GM21381 (cell line): ENCODE data around the gene LINC01488.

Experiments used
- ATAC-seq: cut with Tn5 transposase; IDR thresholded peaks from one replicate; pipeline ENCODE4 v1.9.1; 2021; ENCODE audit warnings: mild to moderate bottlenecking, moderate library complexity; ENCODE audit not compliant: unreplicated experiment

The LINC01488 gene

GRCh38 chr11:69525516-69526452 is 44.3 kb downstream of the LINC01488 start:
- ATAC-seq: no peak

GRCh38 chr11:69526453-69526810 is 45.0 kb downstream of the LINC01488 start:
- no peak for ATAC-seq

GRCh38 chr11:69529001-69529400 is 47.5 kb downstream of the LINC01488 start:
- no peak for ATAC-seq

GRCh38 chr11:69530278-69531070 is 49.0 kb downstream of the LINC01488 start:
- ATAC-seq: no peak

- ATAC-seq: no peak
Measured at GRCh38 chr11:69531071-69531716, 49.7 kb downstream of the LINC01488 start.

- ATAC-seq: no peak
Measured at GRCh38 chr11:69531717-69532088, 50.2 kb downstream of the LINC01488 start.

- ATAC-seq: no peak
Measured at GRCh38 chr11:69533296-69534165, 52.1 kb downstream of the LINC01488 start.

GRCh38 chr11:69534166-69534530 is 52.7 kb downstream of the LINC01488 start:
- no peak for ATAC-seq

GRCh38 chr11:69535908-69536307 is 54.4 kb downstream of the LINC01488 start:
- ATAC-seq: no peak

- ATAC-seq: no peak
Measured at GRCh38 chr11:69536406-69536805, 54.9 kb downstream of the LINC01488 start.

- ATAC-seq: no peak
Measured at GRCh38 chr11:69537126-69537525, 55.7 kb downstream of the LINC01488 start.

GRCh38 chr11:69537855-69538640 is 56.6 kb downstream of the LINC01488 start:
- ATAC-seq: no peak

- ATAC-seq: no peak
Measured at GRCh38 chr11:69538854-69539253, 57.4 kb downstream of the LINC01488 start.

GRCh38 chr11:69539416-69540117 is 58.1 kb downstream of the LINC01488 start:
- ATAC-seq: no peak

GRCh38 chr11:69540118-69541000 is 58.9 kb downstream of the LINC01488 start:
- ATAC-seq: no peak

- no peak for ATAC-seq
Measured at GRCh38 chr11:69541001-69541285, 59.5 kb downstream of the LINC01488 start.

GRCh38 chr11:69541501-69542313 is 60.2 kb downstream of the LINC01488 start:
- no peak for ATAC-seq
